HepG2 (cell line): ENCODE measurements around the gene ZFP36L2. TPM values are rescaled to one million over a fixed set of nuclear protein-coding genes. Genes with fewer than 3 reads are reported as not detected.

Experiments
- CBX5 ChIP-seq: sonication (generic); formaldehyde crosslinking; IDR thresholded peaks from 2 replicates; pipeline ENCODE4 v1.4.0; 2020; ENCODE audit warnings: missing genetic modification reagents, borderline replicate concordance
- CENPX ChIP-seq: sonication (generic); formaldehyde crosslinking; IDR thresholded peaks from 2 replicates; pipeline ENCODE4 v1.9.0; 2021; ENCODE audit warnings: mild to moderate bottlenecking, missing genetic modification reagents, moderate library complexity
- HCFC1 ChIP-seq: fragments of 150-350 bp; IDR thresholded peaks from 2 replicates; pipeline ENCODE4 v1.6.1; 2014; ENCODE audit warnings: low read depth, low read length
- MBD4 ChIP-seq: IDR thresholded peaks from 2 replicates; pipeline ENCODE4 v1.6.1; 2012; ENCODE audit warnings: low read length, inconsistent platforms, borderline replicate concordance
- PHB2 ChIP-seq: fragments of 450-650 bp; IDR thresholded peaks from 2 replicates; pipeline ENCODE4 v1.6.1; 2018; ENCODE audit not compliant: partially characterized antibody
- STAT5B ChIP-seq: sonication (generic); formaldehyde crosslinking; IDR thresholded peaks from 2 replicates; pipeline ENCODE4 v1.4.0; 2020; ENCODE audit warnings: missing genetic modification reagents
- THAP11 ChIP-seq: IDR thresholded peaks from 2 replicates; pipeline ENCODE4 v1.6.1; 2016; ENCODE audit warnings: missing biosample characterization, missing genetic modification reagents
- ZMAT3 ChIP-seq: sonication (generic); formaldehyde crosslinking; conservative IDR thresholded peaks from 2 replicates; pipeline ENCODE4 v1.7.0; 2021; ENCODE audit warnings: missing genetic modification reagents
- ZNF552 ChIP-seq: sonication (generic); formaldehyde crosslinking; IDR thresholded peaks from 2 replicates; pipeline ENCODE4 v1.9.0; 2022; ENCODE audit warnings: missing genetic modification reagents, mild to moderate bottlenecking, borderline replicate concordance
- ZNF616 ChIP-seq: sonication (generic); formaldehyde crosslinking; IDR thresholded peaks from 2 replicates; pipeline ENCODE4 v1.5.0; 2020; ENCODE audit warnings: low read depth, mild to moderate bottlenecking, missing genetic modification reagents
- ZNF768 ChIP-seq: sonication (generic); formaldehyde crosslinking; IDR thresholded peaks from 2 replicates; pipeline ENCODE4 v1.4.0; 2020; ENCODE audit warnings: missing genetic modification reagents
- ZNF788 ChIP-seq: sonication (generic); formaldehyde crosslinking; IDR thresholded peaks from 2 replicates; pipeline ENCODE4 v1.5.0; 2020; ENCODE audit warnings: mild to moderate bottlenecking, missing genetic modification reagents, borderline replicate concordance
- polyA plus RNA-seq, 8 experiments: library from polyadenylated mRNA; depleted of rRNA in 3 of 8; stranded (reverse) in 7 of 8; unstranded in 1 of 8; fragments of >200 nt; fragmentation: Illumina TruSeq in 4 of 8; extraction: Trizol in 4 of 8; gene quantifications; 2 replicates each; pipeline versions ENCODE4 v1.2.1 to v1.2.3, GENCODE V29; 2011 to 2016; ENCODE audit warnings: low read depth in 4 of 8, missing spikeins in 1 of 8, mixed read lengths in 1 of 8; ENCODE audit not compliant: insufficient read depth in 1 of 8
- total RNA-seq, 5 experiments: library from RNA; depleted of rRNA; stranded (reverse); fragments of >200 nt; fragmentation: Illumina TruSeq; extraction: Trizol; gene quantifications; 2 replicates each; pipeline ENCODE4 v1.2.3, GENCODE V29; 2016; ENCODE audit warnings: low read depth in 1 of 5
- TF ChIP-seq, protein P1 (sequence below): sonication (generic); formaldehyde crosslinking; conservative IDR thresholded peaks from 2 replicates; pipeline ENCODE4 v1.4.0; 2020; ENCODE audit warnings: missing genetic modification reagents
- TF ChIP-seq, protein P2 (sequence below): sonication (generic); formaldehyde crosslinking; IDR thresholded peaks from 2 replicates; pipeline ENCODE4 v1.9.0; 2021; ENCODE audit warnings: missing genetic modification reagents, mild to moderate bottlenecking, borderline replicate concordance
- TF ChIP-seq, protein P3 (sequence below): sonication (generic); formaldehyde crosslinking; IDR thresholded peaks from 2 replicates; pipeline ENCODE4 v1.8.0; 2022; ENCODE audit warnings: missing genetic modification reagents, mild to moderate bottlenecking, borderline replicate concordance
- TF ChIP-seq, protein P4 (sequence below): sonication (generic); formaldehyde crosslinking; IDR thresholded peaks from 2 replicates; pipeline ENCODE4 v1.5.1; 2020; ENCODE audit warnings: missing genetic modification reagents, mild to moderate bottlenecking, borderline replicate concordance
- TF ChIP-seq, protein P5 (sequence below): sonication (generic); formaldehyde crosslinking; conservative IDR thresholded peaks from 2 replicates; pipeline ENCODE4 v1.8.0; 2022; ENCODE audit warnings: low read depth, missing genetic modification reagents
- TF ChIP-seq, protein P6 (sequence below): IDR thresholded peaks from 2 replicates; pipeline ENCODE4 v1.6.1; 2018; ENCODE audit warnings: missing genetic modification reagents, mild to moderate bottlenecking, missing compliant biosample characterization
- TF ChIP-seq, protein P7 (sequence below): sonication (generic); formaldehyde crosslinking; IDR thresholded peaks from 2 replicates; pipeline ENCODE4 v1.4.0; 2020; ENCODE audit warnings: missing genetic modification reagents

The ZFP36L2 gene
- total and polyA plus RNA-seq, 2 of the 13 experiments (the other 11 are each of a cell fraction or from before 2014, with no cell fraction given): 11.2 to 21.8 TPM

DNA sequence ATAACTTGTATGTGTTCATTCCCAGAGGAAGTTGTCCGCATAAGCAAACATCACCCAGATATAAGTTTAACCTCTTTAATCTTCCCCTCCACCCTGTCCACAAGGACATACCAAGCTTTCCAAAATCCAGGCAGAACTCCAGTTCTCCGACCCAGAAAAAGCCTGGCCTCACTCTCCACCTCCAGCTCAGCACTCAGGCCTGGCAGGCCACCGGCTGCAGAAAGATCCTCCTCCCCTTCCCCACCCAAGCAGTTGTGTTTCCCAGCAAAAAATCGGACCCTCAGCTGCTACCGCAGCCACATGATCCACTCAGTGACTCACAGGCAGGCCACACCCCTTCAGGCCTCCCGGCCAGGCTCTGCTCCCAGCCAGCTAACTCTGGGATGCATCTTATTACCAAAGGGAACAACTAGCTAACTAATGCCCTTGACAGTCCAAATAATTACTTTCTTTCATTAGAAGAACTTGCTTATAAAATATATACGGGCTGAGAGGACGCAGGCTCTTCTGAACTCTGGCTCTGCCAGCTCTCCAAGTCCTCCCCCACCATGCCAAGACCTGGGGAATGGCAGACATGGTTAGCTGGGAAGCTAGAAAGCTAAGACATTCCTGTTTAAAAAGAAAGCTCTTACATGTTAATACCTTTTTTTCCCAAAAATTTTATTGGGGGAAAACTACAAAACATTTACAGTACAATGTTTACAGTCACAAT, 4.5 kb downstream of the ZFP36L2 start (continued):
- TF ChIP-seq, protein P1, sequence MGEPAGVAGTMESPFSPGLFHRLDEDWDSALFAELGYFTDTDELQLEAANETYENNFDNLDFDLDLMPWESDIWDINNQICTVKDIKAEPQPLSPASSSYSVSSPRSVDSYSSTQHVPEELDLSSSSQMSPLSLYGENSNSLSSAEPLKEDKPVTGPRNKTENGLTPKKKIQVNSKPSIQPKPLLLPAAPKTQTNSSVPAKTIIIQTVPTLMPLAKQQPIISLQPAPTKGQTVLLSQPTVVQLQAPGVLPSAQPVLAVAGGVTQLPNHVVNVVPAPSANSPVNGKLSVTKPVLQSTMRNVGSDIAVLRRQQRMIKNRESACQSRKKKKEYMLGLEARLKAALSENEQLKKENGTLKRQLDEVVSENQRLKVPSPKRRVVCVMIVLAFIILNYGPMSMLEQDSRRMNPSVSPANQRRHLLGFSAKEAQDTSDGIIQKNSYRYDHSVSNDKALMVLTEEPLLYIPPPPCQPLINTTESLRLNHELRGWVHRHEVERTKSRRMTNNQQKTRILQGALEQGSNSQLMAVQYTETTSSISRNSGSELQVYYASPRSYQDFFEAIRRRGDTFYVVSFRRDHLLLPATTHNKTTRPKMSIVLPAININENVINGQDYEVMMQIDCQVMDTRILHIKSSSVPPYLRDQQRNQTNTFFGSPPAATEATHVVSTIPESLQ (CRISPR knock-in tag): no peak
- TF ChIP-seq, protein P2, sequence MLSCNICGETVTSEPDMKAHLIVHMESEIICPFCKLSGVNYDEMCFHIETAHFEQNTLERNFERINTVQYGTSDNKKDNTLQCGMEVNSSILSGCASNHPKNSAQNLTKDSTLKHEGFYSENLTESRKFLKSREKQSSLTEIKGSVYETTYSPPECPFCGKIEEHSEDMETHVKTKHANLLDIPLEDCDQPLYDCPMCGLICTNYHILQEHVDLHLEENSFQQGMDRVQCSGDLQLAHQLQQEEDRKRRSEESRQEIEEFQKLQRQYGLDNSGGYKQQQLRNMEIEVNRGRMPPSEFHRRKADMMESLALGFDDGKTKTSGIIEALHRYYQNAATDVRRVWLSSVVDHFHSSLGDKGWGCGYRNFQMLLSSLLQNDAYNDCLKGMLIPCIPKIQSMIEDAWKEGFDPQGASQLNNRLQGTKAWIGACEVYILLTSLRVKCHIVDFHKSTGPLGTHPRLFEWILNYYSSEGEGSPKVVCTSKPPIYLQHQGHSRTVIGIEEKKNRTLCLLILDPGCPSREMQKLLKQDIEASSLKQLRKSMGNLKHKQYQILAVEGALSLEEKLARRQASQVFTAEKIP (CRISPR knock-in tag): no peak
- TF ChIP-seq PHB2: no peak
- TF ChIP-seq ZNF552 (CRISPR knock-in tag): peak; percentile 73; the same call in 1 of the 2 replicates
- TF ChIP-seq ZNF768: peak; percentile 69; the same call in 1 of the 2 replicates
- TF ChIP-seq, protein P3, sequence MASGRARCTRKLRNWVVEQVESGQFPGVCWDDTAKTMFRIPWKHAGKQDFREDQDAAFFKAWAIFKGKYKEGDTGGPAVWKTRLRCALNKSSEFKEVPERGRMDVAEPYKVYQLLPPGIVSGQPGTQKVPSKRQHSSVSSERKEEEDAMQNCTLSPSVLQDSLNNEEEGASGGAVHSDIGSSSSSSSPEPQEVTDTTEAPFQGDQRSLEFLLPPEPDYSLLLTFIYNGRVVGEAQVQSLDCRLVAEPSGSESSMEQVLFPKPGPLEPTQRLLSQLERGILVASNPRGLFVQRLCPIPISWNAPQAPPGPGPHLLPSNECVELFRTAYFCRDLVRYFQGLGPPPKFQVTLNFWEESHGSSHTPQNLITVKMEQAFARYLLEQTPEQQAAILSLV: no peak; the same call in none of the 2 replicates
- TF ChIP-seq, protein P4, sequence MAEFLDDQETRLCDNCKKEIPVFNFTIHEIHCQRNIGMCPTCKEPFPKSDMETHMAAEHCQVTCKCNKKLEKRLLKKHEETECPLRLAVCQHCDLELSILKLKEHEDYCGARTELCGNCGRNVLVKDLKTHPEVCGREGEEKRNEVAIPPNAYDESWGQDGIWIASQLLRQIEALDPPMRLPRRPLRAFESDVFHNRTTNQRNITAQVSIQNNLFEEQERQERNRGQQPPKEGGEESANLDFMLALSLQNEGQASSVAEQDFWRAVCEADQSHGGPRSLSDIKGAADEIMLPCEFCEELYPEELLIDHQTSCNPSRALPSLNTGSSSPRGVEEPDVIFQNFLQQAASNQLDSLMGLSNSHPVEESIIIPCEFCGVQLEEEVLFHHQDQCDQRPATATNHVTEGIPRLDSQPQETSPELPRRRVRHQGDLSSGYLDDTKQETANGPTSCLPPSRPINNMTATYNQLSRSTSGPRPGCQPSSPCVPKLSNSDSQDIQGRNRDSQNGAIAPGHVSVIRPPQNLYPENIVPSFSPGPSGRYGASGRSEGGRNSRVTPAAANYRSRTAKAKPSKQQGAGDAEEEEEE (CRISPR knock-in tag): no peak
- TF ChIP-seq ZMAT3 (CRISPR knock-in tag): peak; percentile 82
- 0 out of 2 replicates have a peak, but pooled peaks have one; percentile 29 for TF ChIP-seq ZNF788
- TF ChIP-seq THAP11: peak; percentile 54
- TF ChIP-seq MBD4: no peak
- TF ChIP-seq, protein P5, sequence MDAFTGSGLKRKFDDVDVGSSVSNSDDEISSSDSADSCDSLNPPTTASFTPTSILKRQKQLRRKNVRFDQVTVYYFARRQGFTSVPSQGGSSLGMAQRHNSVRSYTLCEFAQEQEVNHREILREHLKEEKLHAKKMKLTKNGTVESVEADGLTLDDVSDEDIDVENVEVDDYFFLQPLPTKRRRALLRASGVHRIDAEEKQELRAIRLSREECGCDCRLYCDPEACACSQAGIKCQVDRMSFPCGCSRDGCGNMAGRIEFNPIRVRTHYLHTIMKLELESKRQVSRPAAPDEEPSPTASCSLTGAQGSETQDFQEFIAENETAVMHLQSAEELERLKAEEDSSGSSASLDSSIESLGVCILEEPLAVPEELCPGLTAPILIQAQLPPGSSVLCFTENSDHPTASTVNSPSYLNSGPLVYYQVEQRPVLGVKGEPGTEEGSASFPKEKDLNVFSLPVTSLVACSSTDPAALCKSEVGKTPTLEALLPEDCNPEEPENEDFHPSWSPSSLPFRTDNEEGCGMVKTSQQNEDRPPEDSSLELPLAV (CRISPR knock-in tag): no peak
- no peak for TF ChIP-seq ZNF616 (CRISPR knock-in tag)
- TF ChIP-seq HCFC1: no peak; the same call in 1 of the 2 replicates
- TF ChIP-seq, protein P6, sequence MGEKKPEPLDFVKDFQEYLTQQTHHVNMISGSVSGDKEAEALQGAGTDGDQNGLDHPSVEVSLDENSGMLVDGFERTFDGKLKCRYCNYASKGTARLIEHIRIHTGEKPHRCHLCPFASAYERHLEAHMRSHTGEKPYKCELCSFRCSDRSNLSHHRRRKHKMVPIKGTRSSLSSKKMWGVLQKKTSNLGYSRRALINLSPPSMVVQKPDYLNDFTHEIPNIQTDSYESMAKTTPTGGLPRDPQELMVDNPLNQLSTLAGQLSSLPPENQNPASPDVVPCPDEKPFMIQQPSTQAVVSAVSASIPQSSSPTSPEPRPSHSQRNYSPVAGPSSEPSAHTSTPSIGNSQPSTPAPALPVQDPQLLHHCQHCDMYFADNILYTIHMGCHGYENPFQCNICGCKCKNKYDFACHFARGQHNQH (CRISPR knock-in tag): peak; percentile 79
- no peak for TF ChIP-seq CENPX
- no peak for TF ChIP-seq STAT5B
- TF ChIP-seq, protein P7, sequence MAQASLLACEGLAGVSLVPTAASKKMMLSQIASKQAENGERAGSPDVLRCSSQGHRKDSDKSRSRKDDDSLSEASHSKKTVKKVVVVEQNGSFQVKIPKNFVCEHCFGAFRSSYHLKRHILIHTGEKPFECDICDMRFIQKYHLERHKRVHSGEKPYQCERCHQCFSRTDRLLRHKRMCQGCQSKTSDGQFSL (CRISPR knock-in tag): peak; percentile 59; the same call in 1 of the 2 replicates
- TF ChIP-seq CBX5 (CRISPR knock-in tag): peak; percentile 74; the same call in 1 of the 2 replicates
